COR-L47 (cell line): ENCODE measurements around the gene DCXR.

Experiments
- DNase-seq: peaks from one replicate; lab custom pipeline; 2025; lab: John Stamatoyannopoulos, UW

The DCXR gene

GRCh38 chr17:81998212-81998611 lies 39.3 kb downstream of the DCXR start:
- DNase-seq, result no peak

DNA sequence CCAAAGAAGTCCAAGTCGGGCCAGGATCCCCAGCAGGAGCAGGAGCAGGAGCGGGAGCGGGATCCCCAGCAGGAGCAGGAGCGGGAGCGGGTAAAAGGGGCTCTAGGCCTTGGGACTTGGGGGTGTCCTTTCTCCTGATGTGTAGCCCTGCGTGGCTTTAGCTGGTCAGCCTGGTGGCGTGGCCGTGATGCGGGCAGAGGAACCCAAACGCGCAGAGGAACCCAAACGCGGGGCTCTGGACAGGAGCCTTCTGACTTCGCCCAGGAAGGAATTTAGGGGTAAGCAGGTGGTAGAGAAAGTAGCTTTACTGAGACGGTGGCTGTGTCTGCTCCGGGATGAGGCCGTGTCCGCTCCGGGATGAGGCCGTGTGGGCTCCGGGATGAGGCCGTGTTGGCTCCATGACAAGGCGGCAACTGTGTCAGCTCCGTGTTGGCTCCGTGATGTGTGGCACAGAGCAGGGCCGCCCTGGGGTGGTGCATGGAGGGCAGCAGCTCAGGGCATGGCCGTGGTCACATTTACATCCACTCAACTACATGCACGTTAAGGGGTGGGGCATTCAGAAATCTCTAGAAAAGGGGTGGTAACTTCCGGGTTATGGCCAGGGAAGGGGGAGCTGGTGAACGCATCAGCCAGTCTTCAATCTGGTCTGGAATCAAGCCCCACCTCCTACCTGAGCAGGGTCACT lies 40.6 kb downstream of the DCXR start:
- no peak for DNase-seq

GRCh38 chr17:81996232-81996756 lies 41.2 kb downstream of the DCXR start:
- DNase-seq, result no peak

GRCh38 chr17:81995463-81996231 lies 41.9 kb downstream of the DCXR start:
- DNase-seq, result no peak

- DNase-seq, result no peak
Observed at GRCh38 chr17:81994593-81995462, 42.7 kb downstream of the DCXR start.

- no peak for DNase-seq
Observed at GRCh38 chr17:81993729-81994592, 43.5 kb downstream of the DCXR start.

DNA sequence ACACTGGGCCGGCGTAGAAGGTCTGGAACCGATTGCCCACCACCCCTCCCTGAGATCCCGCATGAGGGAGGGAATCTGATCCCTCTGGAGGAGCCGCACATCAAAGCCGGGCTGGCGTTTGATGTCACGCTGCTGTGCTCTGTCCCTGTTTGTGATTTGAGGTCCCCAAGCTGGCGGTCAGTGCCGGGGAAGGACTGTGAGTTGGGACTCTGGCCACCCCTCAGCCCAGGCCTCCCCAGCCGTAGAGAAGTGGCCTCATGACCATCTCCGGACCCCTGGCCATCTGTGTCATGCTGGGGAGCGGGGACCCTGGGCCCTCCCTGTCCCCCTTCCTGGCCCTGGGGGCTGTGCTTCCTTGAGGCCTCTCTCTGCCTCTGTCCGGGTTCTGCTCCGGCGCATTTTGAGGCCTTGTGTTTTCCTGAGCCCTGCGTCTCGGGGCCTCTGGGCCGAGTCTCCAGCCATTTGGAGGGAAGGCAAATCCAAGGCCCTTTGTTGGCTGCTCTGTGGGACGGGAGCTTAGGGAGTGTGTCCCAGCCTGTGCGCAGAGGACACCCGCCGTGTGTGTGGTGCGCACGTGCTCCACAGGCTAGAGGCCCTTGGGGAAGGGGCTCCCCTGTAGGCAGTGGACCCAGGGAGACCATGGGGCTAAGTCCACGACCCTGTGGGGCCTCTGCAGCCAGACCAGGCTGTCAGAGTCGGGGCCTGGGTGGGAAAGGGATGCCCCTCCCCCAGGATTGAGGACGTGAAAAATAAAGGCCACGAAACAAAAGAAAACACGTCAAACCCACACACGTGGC lies 45.0 kb downstream of the DCXR start:
- DNase-seq, result no peak

- no peak for DNase-seq
Observed at GRCh38 chr17:81991684-81992305, 45.7 kb downstream of the DCXR start.

DNA sequence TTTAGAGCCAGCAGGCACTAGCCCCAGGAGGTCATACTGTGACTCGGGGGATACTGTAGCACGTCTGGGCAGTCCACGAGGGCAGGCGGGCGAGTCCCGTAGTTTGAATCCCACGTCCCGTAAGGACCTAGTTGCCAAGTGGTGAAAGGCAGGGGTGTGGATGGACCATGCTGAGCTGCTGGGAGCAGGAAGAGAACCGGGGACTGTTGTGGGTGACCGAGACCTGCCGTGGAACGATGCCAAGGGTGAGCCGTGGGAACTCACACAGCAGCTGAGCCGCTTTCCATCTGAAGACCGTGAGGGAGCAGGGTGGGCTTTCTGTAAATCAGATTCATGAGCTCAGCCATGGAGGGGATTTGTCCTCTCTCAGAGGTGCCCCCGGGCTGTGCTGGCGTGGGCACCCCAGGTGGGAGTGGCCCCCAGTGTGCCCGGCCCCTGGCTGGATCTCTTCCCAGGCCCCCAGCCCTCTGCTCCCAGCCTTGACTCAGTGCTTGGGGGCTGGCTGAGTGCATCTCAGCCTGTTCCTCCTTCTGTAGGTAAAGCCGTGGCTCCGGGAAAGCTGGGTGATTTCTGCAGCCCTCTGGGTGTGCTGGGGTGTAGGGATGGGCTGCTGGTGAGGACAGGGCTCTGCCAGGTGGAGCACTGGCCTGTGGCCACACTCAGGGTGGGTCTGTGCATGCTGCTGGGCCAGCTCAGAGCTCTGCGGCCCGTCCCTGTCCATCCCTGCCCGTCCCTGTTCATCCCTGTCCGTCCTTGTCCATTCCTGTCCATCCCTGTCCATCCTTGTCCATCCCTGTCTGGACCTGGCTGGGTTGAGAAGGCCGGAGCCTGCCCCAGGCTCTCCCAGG lies 46.4 kb downstream of the DCXR start:
- no peak for DNase-seq

GRCh38 chr17:81987161-81987770 lies 50.2 kb downstream of the DCXR start:
- DNase-seq, result no peak

DNA sequence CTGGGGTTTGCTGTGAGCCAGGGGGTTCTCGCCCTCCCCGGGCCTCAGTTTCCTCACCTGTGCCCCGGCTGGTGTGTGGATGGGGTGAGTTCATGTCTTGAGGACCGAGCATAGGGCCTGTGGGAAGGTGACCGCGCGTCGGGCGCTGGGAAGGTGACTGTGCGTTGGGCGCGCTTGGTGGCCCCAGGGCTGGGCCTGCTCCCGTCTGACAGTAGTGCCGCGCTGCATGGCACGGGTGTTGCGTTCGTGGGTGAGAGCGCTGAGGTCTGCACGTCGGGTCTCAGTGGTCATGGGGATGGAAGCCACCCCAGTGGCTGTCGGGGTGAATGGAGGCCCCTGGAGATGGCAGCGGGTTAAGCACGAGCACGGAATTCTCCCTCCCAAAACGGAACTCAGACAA lies 50.9 kb downstream of the DCXR start:
- no peak for DNase-seq
